GM18526 (cell line): ENCODE measurements around the gene CCDC57.

Source experiments
- POLR2A ChIP-seq: IDR thresholded peaks from 3 replicates; pipeline ENCODE4 v1.6.1; 2011; ENCODE audit not compliant: insufficient read length; ENCODE audit errors: extremely low read depth

CCDC57 gene

DNA sequence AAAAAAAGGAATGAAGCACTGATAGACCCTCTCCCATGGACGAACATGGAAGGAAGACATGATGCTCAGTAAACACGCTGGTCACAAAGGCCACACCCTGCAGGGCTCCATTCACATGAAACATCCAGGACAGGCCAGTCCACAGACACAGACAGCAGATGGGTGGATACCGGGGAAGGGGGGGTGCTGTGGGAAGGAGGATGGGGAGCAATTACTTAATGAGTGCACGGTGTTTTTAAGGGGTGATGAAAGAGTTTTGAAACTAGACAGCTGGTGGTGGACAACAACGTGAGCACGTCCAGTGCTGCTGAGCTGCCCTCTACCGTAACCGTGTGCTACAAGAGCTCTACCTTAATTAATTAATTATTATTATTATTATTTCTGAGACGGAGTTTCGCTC lies 10.2 kb upstream of the CCDC57 start:
- TF ChIP-seq POLR2A: no peak

DNA sequence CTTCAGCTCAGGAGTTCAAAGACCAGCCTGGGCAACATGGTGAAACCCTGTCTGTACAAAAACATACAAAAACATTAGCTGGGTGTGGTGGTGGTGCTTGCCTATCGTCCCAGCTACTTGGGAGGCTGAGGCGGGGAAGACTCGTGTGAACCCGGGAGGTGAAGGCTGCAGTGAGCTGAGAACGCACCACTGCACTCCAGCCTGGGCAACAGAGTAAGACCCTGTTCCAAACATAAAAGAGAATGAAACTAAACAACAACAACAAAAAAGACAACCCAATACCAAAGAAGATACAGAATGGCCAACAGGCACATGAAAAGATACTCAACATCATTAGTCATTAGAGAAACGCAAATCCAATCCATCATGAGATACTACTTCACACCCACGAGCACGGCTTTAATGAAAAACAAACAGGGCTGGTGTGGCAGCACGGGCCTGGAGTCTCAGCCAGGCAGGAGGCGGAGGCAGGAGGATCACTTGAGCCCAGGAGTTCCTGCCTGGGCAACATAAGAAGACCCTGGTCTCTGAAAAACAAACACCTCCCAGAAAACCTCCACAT lies 8.8 kb upstream of the CCDC57 start:
- no peak for TF ChIP-seq POLR2A

DNA sequence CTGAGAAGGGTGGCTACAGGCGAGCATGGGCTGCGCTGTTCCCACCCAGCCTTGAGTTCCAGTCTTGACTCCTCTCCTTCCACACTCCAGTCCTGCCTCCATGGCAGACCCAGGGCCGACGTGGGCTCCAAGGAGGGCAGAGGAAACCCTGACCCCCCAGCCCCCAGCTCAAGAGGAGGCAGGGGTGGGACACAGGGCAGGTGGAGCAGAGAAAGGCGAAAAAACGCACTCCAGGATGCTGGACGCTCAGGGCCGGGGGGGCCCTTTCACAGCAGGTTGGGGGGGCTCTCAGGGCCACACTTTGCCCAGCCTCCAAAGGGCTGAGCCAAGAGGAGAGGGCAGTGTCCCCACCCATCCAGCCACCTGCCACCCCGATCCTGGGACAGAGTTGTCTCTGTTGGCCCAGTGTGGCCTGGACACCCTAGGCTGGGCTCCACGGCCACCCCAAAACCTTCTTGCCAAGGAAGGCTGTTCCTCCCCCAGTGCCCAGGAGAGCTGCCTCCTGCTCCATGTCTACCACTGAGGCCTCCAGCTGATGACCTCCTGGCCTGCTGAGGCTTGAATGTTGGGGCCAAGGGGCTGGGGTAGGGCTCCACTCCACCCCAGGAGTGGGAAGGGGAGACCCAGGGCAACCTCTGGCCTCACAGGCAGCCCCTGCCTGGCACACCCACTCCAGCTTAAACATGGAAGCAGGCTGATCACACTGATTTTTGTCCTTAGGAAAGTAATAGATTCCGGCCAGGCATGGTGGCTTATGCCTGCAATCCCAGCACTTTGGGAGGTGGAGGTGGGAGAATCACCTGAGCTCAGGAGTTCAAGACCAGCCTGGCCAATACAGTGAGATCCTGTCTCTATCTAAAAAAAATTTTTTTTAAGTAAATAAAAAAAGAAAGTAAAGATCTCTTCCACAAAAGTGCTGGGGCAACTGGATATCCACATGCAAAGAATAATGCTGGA lies 7.4 kb upstream of the CCDC57 start:
- TF ChIP-seq POLR2A: no peak

DNA sequence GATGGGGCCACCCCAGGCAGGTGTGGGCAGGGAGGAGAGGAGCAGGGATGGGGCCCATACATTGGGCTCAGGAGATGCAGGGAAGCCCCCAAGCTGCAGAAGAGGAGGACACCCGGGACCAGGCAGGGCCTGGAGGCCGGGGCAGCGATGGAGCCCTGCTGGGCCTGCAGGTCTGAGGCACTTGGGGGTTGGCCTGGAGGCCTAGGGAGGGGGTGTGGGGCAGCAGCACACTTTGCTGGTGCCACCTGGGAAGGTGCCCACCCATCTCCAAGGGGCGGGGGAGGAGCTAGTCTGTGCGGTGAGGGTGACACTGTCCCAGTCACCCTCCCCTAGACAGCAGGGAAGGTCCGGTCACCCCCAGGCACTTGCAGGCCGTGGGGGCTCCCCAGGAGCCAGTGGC lies 6.4 kb upstream of the CCDC57 start:
- TF ChIP-seq POLR2A: no peak

DNA sequence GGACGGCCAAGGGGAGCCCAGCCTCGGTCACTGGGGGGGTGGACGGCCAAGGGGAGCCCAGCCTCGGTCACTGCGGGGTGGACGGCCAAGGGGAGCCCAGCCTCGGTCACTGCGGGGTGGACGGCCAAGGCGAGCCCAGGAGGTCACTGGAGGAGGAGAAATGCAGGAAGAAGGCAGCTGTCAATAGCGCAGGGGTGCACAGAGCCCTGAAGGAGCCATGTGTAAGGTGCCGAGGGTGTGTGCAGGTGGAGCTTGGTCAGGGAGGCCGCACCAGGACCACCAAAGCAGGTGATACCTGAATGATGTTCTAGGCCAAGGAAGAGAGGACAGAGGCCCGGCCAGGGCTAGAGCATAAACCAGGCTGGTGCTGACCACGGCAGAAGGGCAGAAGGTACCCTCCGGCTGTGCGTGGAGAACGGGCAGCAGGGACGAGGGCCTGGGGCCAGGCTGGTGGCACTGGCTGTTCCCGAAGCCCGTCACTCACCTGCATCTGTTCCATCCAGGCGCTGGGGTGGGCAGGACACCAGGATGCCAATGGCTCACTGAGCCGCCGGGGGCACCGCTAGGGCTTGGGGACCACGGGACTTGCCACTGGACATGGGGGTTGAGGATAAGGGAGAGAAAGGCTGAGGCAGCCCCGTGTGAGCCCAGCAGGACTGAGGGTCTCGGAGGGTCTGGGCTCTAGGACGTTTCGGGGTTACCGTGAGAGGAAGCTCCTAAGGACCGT lies 5.9 kb upstream of the CCDC57 start:
- no peak for TF ChIP-seq POLR2A

DNA sequence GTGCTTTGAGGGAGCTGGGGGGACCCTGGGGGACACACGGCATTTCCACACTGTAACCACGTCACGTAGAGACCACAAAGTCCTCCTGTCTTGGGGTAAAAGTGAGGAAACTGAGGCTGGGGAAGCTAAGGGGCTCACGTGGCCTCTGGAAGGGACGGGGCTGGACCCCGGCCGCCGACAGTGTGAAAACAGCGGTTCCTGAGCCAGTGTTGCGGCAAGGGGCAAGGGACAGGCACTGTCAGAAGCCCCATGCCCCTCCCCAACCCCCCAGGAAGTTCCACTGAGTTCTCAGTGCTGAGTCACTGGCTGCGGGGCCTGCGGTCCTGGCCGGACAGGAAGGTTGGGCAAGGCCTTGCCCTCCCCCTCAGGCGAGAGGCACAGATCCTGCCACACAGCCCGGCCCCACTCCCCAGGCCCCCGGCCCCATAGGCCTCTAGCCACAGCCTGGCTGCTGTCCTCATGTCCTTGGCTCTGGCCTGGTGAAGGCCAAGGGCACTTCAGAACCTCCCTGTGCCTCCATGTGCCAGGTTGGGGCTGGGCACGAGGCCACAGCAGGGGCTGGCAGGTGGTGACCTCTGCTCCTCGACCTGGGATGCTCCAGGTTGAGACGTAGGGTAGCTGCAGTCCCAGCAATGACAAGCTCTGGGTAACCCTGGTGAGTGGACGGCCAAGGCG lies 5.0 kb upstream of the CCDC57 start:
- no peak for TF ChIP-seq POLR2A

DNA sequence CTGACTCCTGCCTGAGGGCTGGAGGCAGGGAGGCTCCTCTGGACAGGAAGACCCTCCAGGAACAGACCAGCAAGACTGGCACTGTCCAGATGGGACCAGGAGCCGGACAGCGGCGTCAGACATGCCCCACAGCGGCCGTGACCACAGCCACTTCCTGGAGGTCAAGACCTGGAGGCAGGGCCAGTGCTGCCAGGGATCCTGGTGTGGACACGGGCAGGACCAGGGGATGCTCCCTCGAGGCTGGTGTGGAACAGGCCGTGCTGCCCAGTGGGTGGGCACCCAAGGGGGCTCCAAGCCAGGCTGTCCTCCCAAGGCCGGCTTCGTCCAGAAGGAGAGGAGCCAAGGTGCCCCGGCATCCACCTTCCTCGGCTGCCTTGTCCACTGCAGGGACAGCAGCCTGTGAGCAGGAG lies 4.5 kb upstream of the CCDC57 start:
- no peak for TF ChIP-seq POLR2A

DNA sequence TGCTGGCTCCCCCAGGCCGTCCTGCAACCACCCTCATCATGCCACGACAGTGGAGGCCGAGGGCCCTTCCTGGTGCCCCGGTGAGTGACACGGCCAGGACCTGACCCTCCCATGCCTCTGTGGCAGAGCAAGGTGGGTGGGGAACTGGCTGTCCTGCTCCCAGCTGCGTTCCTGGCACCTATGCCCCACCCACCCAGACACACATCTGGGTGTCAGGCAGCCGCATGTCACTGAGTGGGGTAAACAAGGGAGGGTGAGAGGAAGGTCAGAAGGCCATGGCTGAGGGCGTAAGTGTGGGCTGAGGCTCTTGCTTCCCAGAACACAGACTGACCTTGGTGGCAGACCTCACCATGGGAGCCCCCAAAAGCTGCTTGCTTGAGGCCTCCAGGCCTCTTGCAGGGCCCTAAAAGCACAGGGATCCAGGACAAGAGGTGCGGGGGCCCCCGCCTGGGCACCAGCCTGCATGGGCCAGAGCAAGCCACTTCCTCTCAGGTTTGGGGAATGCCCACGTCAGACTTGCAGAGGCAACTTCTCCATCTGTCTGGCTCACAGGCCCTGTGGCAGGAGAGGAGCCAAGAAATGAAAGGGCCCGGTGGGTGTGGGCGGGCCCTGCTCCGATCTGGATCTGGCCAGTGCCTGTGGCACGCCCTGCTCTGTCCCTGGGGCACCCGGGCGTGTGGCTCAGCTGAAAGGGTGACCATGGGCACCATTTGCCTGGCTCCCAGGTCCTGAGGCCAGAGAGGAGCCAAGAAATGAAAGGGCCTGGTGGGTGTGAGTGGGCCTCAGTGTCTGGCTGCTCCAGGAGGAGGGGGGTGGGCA lies 3.9 kb upstream of the CCDC57 start:
- TF ChIP-seq POLR2A: no peak

DNA sequence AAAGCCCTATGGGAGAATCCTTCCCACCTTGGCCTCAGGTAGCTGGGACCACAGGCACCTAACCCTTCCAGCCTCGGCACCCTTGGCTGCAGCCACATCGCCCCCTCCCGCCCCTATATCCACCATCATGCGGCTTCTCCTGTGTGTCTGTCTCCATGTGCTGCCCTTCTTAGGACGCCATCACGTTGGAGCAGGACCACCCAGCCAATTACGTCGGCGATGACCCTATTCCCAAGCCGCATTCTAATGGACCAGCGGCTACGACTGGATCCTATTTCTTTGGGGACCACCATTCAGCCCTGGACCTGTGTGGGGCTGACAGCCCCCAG lies 3.3 kb upstream of the CCDC57 start:
- TF ChIP-seq POLR2A: no peak

DNA sequence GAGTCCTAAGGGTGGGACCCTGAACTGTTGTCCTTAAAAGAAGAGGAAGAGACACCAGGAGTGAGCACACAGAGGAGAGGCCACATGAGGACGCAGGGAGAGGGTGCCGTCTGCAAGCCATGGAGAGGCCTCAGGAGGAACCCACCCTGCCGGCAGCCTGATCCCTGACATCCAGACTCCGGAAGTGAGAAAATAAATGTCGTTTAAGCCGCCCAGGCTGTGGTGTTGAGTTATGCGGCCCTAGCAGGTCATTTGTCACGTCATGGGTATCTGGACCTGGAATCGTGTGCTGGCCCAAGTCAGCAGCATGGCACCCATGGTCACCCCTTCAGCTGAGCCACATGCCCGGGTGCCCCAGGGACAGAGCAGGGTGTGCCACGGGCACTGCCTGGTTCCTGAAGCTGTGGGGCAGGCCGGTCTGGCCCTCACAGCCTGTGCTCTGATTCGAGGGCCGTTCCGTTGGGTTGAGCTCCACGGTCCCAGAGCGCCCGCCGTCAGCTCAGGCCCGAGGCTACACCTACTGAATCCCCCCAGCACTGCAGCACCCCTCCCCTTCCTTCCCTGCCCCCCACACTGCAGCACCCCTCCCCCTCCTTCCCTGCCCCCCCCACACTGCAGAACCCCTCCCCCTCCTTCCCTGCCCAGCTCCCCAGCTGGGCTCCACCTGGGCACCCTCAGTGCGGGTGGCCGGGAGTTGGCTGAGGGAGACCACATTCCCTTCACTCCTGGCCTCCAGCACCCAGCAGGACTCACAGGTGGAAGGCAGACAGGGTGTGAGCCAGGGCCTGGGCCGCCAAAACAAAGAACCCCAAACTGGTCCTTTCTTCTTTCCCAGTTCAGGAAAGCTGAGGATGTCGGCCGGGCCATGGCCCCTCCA lies 2.7 kb upstream of the CCDC57 start:
- no peak for TF ChIP-seq POLR2A

DNA sequence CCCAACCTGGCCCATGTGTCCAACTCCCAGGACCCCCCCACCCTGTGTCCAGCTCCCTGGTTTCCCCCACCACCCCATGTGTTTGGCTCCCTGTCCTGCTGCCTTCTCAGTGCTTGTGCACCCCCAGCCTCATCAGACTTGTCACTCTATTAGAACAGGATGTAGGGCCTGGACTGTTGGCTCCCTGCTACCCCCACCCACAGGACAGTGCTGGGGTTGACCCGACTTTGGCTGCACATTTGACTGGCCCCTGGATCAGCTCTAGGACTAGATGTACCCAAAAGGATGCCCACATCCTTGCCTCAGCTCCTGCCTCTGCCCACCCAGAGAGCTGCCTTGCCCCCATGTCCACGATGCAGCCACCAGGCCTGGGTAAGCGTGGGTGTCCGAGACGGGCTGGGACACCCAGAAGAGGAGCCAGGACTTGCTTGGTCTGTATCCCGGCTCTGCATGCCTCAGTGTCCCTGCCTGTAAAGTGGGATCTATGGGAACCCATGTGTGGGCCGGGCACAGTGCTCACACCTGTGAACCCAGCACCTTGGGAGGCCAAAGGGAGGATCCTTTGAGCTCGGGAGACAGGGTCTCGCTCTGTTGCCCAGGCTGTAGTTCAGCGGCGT lies 1.5 kb upstream of the CCDC57 start:
- no peak for TF ChIP-seq POLR2A

DNA sequence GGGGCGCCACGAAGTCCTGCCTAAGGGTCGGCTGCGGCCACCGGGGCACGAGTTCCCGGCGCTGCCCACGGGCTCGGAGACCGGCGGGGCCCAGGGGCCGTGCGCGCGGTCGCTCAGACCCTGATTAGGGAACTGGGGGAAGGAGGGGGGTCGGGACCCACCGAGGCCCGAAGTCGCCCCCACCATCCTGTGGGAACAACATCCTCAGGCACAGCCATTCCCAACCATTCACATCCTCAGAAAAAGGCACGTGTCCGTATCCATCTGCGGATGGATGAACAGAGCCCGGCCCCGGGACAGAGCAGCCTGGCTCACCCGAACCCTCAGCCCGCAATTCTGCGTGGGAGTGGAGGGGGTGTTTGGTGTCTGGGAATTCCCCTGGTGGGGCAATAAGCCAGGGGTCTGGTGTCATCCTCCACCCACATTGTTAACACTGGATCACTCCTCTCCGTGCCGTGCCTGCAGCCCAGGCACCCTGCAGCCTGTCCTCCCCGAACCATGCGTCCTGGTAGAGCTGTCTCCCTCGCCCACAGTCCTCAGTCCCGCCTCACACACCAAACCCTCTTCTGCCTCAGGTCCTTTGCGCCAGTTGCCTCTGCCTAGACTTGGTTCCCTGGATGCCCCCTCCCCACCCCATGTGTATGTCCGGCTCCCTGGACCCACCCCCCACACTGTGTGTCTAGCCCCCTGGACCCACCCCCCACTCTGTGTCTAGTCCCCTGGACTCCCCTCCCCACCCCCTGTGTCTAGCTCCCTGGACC lies 789 bp upstream of the CCDC57 start:
- peak; percentile 14 for TF ChIP-seq POLR2A
